Activated T-helper 1 cell treated with anti-CD3 and anti-CD28 coated beads, Interleukin-12 subunit alpha, Interleukin-12 subunit beta, Interleukin-2, Interleukin-4 antibody, amounts not matched to agents 30 ng/mL and 10 ng/mL and 1 ng/mL, durations not matched to agents 14 hours and 24 hours and 36 hours (primary cell): ENCODE data around the gene HABP2. TPM values are rescaled to one million over a fixed set of nuclear protein-coding genes. Genes with fewer than 3 reads are reported as not detected.

ENCODE experiments used
- DNase-seq: peaks from one replicate; pipeline ENCODE4 v3.0.0; 2021; ENCODE audit warnings: low spot score
- H3K27ac Mint-ChIP-seq: one replicate; pipeline ENCODE4 v1.8.0; 2021; ENCODE audit warnings: mild to moderate bottlenecking, mixed read lengths
- H3K27me3 Mint-ChIP-seq: one replicate; pipeline ENCODE4 v1.8.0; 2022; ENCODE audit warnings: mild to moderate bottlenecking, moderate library complexity, mixed read lengths; ENCODE audit not compliant: insufficient read depth
- H3K36me3 Mint-ChIP-seq: one replicate; pipeline ENCODE4 v1.8.0; 2021; ENCODE audit warnings: low read depth, mixed read lengths
- H3K4me1 Mint-ChIP-seq: one replicate; pipeline ENCODE4 v1.8.0; 2021; ENCODE audit warnings: low read depth, mixed read lengths
- H3K4me3 Mint-ChIP-seq: one replicate; pipeline ENCODE4 v1.8.0; 2021; ENCODE audit warnings: mild to moderate bottlenecking, moderate library complexity, mixed read lengths
- H3K9me3 Mint-ChIP-seq: one replicate; pipeline ENCODE4 v1.8.0; 2021; ENCODE audit warnings: mixed read lengths
- intact Hi-C: fragments of 100-400 bp; cut with micrococcal nuclease; formaldehyde crosslinking; loops from one replicate; pipeline ENCODE4 v1.15.1; 2024
- total RNA-seq: library from RNA; stranded (reverse); gene quantifications from 2 replicates; pipeline ENCODE4 v1.2.3, GENCODE V29; 2022

HABP2 gene
- total RNA-seq, 1 donor from 2014 or later = not detected

DNA sequence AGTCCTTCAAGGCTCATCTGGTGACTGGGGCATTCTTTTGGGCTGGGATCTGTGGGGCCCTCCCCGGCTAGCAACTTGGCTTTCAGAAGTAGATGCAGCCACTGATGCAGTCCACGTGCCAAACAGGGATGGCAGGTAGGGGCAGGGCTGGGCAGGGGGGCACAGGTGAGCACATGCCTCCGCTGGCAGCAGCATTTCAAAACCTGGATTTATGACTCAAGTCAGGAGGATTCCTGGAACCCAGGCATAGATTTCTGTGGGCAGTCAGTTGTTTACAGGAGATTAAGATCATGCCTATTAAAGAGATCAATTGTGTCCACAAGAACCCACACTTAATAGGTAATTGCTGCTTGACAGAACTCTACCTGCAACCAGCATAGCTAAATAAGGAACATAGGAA lies 839 bp upstream of the HABP2 start:
- peaks cover 1% of the 10 kb centered on the region for H3K27me3 Mint-ChIP-seq
- no peak overlapping the region for H3K27ac Mint-ChIP-seq
- intact Hi-C loops = no loop called here
- DNase-seq = no peak
- H3K4me1 Mint-ChIP-seq = peaks cover under 1% of the 10 kb centered on the region
- H3K4me3 Mint-ChIP-seq = no peak overlapping the region
- no peaks in the 10 kb centered on the region for H3K9me3 Mint-ChIP-seq
- H3K36me3 Mint-ChIP-seq = no peaks in the 10 kb centered on the region

DNA sequence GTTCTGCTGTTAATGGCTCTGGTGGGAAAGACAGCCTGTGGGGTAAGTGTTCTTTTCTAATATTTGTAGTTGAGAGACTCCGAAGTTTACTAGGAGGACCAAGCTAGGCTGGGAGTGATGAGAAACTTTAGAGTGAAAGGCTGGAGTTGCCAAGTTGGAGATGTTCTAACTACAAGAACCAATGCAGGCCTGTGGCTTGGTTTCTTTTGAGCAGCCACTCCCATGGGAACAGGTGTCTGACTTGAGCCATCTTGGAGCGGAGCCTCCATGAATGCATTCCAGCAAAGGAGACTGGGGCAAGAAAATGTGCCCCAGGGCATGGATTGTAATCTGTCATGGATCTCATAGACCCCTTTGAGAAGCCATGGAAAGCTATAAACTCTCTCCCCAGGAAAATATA lies 296 bp downstream of the HABP2 start:
- Mint-ChIP-seq H3K27ac (no peak overlapping the region), H3K36me3 (no peaks in the 10 kb centered on the region), H3K4me3 (no peak overlapping the region), H3K9me3 (no peaks in the 10 kb centered on the region), H3K4me1 (peaks cover 12% of the 10 kb centered on the region), H3K27me3 (peaks cover 1% of the 10 kb centered on the region)
- intact Hi-C loops = no loop called here
- DNase-seq = no peak

DNA sequence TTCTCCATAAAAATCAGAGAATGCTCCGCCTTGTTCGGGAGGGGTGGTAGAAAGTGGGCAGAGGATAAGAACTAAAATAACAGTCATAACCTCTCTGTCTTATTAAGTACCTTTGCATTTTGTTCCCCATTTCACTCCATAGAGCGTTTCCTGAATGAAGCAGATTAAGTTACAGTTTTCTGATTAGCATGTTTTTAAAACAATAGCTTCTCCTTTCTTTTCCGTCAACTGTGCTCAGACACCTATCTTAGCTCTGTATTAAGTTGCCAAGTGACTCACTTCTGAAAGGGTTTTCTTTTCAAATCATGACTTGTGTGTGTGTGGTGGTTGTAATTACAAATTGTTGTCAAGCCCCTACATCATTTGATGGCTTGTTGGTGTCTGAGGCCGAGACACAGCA lies 1.4 kb downstream of the HABP2 start:
- Mint-ChIP-seq H3K36me3 (no peaks in the 10 kb centered on the region), H3K4me1 (peaks cover 14% of the 10 kb centered on the region), H3K4me3 (no peak overlapping the region), H3K9me3 (no peaks in the 10 kb centered on the region), H3K27me3 (peaks cover 1% of the 10 kb centered on the region), H3K27ac (no peak overlapping the region)
- DNase-seq = no peak
- intact Hi-C loops = no loop called here

GRCh38 chr10:113555245-113555644 lies 2.4 kb downstream of the HABP2 start:
- Mint-ChIP-seq H3K9me3 (no peaks in the 10 kb centered on the region), H3K4me3 (no peak overlapping the region), H3K4me1 (peaks cover 14% of the 10 kb centered on the region), H3K36me3 (no peaks in the 10 kb centered on the region), H3K27ac (no peak overlapping the region), H3K27me3 (peaks cover 1% of the 10 kb centered on the region)
- intact Hi-C loops = no loop called here
- DNase-seq = no peak

- Mint-ChIP-seq H3K4me1 (peaks cover 14% of the 10 kb centered on the region), H3K4me3 (no peak overlapping the region), H3K27me3 (peaks cover 1% of the 10 kb centered on the region), H3K36me3 (no peaks in the 10 kb centered on the region), H3K27ac (no peak overlapping the region), H3K9me3 (no peaks in the 10 kb centered on the region)
- intact Hi-C loops = no loop called here
- no peak for DNase-seq
Measured at GRCh38 chr10:113555751-113556150, 2.9 kb downstream of the HABP2 start.

- Mint-ChIP-seq H3K9me3 (no peaks in the 10 kb centered on the region), H3K27me3 (peaks cover 1% of the 10 kb centered on the region), H3K36me3 (no peaks in the 10 kb centered on the region), H3K4me3 (no peak overlapping the region), H3K27ac (no peak overlapping the region), H3K4me1 (peaks cover 14% of the 10 kb centered on the region)
- DNase-seq = no peak
- intact Hi-C loops = no loop called here
Measured at GRCh38 chr10:113557424-113557862, 4.6 kb downstream of the HABP2 start.

GRCh38 chr10:113557903-113558321 lies 5.1 kb downstream of the HABP2 start:
- peaks cover 14% of the 10 kb centered on the region for H3K4me1 Mint-ChIP-seq
- H3K27ac Mint-ChIP-seq = no peak overlapping the region
- no peaks in the 10 kb centered on the region for H3K9me3 Mint-ChIP-seq
- H3K27me3 Mint-ChIP-seq = peaks cover 1% of the 10 kb centered on the region
- intact Hi-C loops = no loop called here
- no peaks in the 10 kb centered on the region for H3K36me3 Mint-ChIP-seq
- no peak for DNase-seq
- H3K4me3 Mint-ChIP-seq = no peak overlapping the region

DNA sequence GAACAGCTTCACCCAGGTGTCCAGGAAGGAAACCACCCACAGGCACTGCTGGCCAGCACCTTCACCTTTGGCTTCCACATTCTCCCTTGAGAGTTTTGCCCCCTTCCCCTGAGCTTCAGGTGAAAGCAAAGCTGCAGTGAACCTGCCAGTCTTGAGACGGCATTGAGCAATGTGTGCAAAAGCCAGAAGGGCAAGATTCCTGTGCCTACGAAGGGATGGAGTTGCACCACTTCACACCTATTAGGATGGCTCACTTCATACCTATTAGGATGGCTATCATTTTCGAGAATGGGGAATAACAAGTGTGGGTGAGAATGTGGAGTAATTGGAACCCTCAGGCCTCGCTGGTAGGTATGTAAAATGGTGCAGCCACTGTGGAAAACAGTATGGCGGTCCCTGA lies 7.2 kb downstream of the HABP2 start:
- Mint-ChIP-seq H3K4me1 (peaks cover 21% of the 10 kb centered on the region), H3K27me3 (no peaks in the 10 kb centered on the region), H3K36me3 (no peaks in the 10 kb centered on the region), H3K4me3 (no peak overlapping the region), H3K27ac (no peak overlapping the region), H3K9me3 (no peaks in the 10 kb centered on the region)
- intact Hi-C loops = loop anchor here (10.0 kb wide), 2 partner anchors 105 to 995 kb away; no protein-coding TSS in a partner anchor
- no peak for DNase-seq

DNA sequence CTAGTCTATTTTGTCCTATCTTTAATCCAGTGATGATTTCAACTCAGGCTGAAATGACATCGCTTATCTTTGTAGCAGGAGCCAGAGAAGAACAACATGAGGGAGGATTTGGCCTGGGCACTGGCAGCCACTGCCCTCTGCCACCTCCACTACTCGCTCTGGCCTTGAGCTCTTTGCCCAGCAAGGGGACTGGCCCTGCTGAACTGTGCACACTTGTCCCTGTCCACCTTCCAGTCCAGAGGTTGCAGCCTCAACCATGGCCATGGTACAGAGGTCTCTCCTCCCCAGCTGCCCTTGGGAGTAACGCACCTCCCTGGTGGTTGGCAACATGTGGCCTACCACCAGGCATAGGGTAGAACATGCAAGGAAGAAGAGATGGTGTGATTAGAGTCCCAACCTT lies 8.4 kb downstream of the HABP2 start:
- no peaks in the 10 kb centered on the region for H3K36me3 Mint-ChIP-seq
- H3K4me1 Mint-ChIP-seq = peaks cover 21% of the 10 kb centered on the region
- no peaks in the 10 kb centered on the region for H3K27me3 Mint-ChIP-seq
- intact Hi-C loops = loop anchor here (10.0 kb wide), 2 partner anchors 106 to 996 kb away; no protein-coding TSS in a partner anchor
- H3K27ac Mint-ChIP-seq = no peak overlapping the region
- H3K9me3 Mint-ChIP-seq = no peaks in the 10 kb centered on the region
- no peak overlapping the region for H3K4me3 Mint-ChIP-seq
- no peak for DNase-seq

GRCh38 chr10:113562069-113562468 lies 9.2 kb downstream of the HABP2 start:
- H3K27me3 Mint-ChIP-seq = no peaks in the 10 kb centered on the region
- H3K36me3 Mint-ChIP-seq = no peaks in the 10 kb centered on the region
- no peaks in the 10 kb centered on the region for H3K9me3 Mint-ChIP-seq
- H3K4me3 Mint-ChIP-seq = no peak overlapping the region
- intact Hi-C loops = loop anchor here (10.0 kb wide), 2 partner anchors 107 to 997 kb away; no protein-coding TSS in a partner anchor
- no peak for DNase-seq
- H3K27ac Mint-ChIP-seq = no peak overlapping the region
- H3K4me1 Mint-ChIP-seq = peaks cover 20% of the 10 kb centered on the region

GRCh38 chr10:113562704-113563103 lies 9.9 kb downstream of the HABP2 start:
- H3K27me3 Mint-ChIP-seq = no peaks in the 10 kb centered on the region
- no peaks in the 10 kb centered on the region for H3K9me3 Mint-ChIP-seq
- intact Hi-C loops = loop anchor here (1.0 to 10.0 kb wide), 4 partner anchors 41 to 998 kb away; no protein-coding TSS in a partner anchor
- DNase-seq = no peak
- H3K36me3 Mint-ChIP-seq = no peaks in the 10 kb centered on the region
- no peak overlapping the region for H3K27ac Mint-ChIP-seq
- H3K4me3 Mint-ChIP-seq = no peak overlapping the region
- H3K4me1 Mint-ChIP-seq = peaks cover 13% of the 10 kb centered on the region

DNA sequence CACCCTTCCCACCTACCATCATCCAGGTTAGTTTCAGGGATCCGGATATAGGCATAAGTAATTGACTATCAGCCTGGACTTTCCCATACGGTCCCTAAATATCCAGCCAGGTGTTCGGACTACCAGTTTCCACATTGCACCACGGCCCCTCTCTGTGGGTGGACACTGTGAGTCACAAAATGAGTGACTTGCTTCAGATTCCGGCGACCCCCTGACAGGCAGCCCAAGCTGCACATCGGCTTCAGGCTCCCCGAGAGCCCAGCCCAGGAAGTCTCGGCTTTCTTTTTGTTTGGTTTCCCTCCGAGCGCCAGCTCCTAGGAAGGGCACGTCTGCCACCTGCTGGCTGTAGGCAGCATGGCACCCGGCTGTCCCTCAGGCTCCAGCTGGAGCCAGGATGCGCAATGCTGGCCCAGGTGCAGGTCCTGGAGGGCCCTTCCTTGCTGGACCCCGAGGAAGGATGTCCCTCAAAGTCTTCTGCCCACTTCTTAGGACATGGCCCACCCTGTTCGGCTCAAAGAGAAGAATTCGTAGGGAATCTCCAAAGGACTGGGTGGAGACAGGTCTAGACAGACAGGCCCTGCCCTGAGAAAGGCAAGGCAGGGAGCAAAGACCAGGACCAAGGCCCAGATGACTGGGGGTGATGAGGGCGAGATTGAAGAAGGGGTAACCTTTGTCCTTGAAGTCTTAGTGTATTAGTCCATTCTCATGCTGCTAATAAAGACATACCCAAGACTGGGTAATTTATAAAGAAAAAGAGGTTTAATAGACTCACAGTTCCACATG lies 10.6 kb downstream of the HABP2 start:
- no peaks in the 10 kb centered on the region for H3K9me3 Mint-ChIP-seq
- peak overlapping the region; percentile 72 for H3K4me3 Mint-ChIP-seq
- intact Hi-C loops = loop anchor here (1.0 to 10.0 kb wide), 4 partner anchors 42 to 999 kb away; no protein-coding TSS in a partner anchor
- H3K27me3 Mint-ChIP-seq = no peaks in the 10 kb centered on the region
- no peak overlapping the region for H3K27ac Mint-ChIP-seq
- DNase-seq = peak; percentile 56
- peaks cover 7% of the 10 kb centered on the region for H3K4me1 Mint-ChIP-seq
- no peaks in the 10 kb centered on the region for H3K36me3 Mint-ChIP-seq

DNA sequence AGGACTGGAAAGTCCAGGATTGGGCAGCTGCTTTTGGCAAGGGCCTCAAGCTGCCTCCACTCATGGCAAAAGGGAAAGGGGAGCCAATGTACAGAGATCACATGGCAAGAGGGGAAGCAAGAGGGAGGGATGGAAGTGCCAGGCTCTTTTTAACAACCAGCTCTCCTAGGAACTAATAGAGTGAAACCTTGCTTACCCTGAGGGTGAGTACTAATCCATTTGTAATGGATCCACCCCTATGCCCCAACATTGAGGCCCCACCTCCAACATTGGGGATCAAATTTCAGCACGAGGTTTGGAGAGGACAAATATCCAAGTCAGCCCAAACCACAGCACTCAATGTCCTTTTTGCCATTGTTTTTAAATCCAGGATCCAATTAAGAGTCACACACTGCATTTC lies 12.5 kb downstream of the HABP2 start:
- Mint-ChIP-seq H3K27ac (no peak overlapping the region), H3K27me3 (no peaks in the 10 kb centered on the region), H3K4me3 (no peak overlapping the region), H3K4me1 (peaks cover 7% of the 10 kb centered on the region), H3K36me3 (no peaks in the 10 kb centered on the region), H3K9me3 (no peaks in the 10 kb centered on the region)
- intact Hi-C loops = loop anchor here (10.0 kb wide), 2 partner anchors 111 to 1001 kb away; no protein-coding TSS in a partner anchor
- DNase-seq = no peak
